Activated CD8-positive, alpha-beta memory T cell treated with anti-CD3 and anti-CD28 coated beads, Interleukin-2, amount 50 U/mL, for 1 hour (primary cell): ENCODE measurements around the gene LTBR.

Experiments used
- DNase-seq: peaks from one replicate; pipeline ENCODE4 v3.0.0-alpha.2; 2020; ENCODE audit errors: extremely low read depth

LTBR gene

DNA sequence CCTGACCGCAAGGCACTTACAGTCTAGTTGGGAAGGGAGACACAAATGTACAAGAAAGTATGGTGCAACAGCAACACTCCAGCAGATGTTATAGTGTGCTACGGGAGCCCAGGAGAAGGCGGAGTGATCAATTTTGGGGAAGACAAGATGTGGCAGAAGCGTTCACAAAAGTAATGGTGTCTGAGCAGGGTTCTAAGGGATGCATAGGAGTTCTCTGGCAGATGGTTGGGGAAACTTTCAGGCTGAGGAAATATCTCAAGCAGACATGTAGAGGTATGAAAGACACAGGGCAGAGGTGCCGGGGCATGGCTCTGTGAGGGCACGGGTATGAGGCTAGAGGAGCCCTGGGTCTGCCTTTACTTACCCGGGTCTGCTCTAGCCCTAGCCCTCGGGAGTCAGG is 37.0 kb upstream of the LTBR start:
- DNase-seq, result no peak

DNA sequence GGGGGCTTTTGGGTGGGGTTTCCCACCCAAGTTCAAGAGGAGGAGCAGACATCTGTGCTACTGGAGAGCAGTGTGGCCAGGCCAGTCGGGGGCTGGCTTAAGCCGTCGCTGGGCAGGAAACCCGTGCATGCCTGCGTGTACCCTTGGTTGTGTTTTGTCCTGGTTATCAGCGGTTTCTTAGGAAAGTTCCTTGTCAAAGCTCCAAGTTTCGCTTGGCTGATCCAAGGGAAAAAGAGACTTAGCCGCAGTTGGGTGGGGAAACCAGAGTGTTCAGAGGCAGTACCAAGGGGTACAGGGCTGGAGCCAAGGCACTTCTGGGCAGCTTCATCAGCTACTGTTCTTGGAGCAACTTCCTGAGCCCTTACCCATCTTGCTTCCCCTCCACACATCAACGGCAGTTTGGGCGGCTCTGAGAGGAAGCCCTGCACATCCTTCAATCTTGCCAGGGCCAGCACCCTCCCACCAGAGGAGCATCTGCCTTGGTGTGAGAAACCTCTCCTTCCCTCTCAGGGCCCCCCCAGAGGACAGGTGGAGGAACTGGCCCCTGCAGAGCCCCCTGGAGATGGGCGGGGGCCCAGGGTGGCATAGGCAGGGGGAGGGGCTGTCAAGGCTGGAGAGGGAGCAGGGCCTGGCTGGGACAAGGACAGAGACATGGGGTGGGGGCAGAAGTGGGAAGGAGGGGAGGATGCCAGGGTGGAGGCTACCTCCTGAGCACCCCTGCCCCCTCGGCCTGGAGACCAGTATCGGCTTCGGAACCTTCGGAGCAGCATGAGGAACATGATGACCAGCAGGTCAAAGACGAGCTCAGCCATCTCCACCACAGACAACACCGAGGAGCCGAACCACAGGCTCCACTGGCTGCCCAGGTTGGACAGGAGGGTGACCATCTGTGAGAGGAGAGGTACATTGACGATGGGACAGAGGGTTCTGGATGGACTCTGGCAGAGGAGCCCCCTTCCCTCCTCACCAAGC is 36.3 kb upstream of the LTBR start:
- DNase-seq, result no peak

DNA sequence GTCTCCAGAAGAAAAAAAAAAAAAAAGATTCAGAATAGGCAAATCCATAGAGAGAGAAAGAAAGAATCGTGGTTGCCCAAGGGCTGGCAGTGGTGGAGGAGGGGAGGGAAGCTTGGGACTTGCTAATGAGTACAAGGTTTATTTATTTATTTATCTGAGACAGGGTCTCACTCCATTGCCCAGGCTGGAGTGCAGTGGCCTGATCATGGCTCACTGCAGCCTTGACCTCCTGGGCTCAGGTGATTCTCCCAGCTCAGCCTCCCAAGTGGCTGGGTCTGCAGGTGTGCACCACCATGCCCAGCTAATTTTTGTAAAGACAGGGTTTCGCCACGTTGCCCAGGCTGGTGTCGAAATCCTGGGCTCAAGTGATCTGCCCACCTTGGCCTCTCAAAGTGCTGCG is 32.3 kb upstream of the LTBR start:
- no peak for DNase-seq

DNA sequence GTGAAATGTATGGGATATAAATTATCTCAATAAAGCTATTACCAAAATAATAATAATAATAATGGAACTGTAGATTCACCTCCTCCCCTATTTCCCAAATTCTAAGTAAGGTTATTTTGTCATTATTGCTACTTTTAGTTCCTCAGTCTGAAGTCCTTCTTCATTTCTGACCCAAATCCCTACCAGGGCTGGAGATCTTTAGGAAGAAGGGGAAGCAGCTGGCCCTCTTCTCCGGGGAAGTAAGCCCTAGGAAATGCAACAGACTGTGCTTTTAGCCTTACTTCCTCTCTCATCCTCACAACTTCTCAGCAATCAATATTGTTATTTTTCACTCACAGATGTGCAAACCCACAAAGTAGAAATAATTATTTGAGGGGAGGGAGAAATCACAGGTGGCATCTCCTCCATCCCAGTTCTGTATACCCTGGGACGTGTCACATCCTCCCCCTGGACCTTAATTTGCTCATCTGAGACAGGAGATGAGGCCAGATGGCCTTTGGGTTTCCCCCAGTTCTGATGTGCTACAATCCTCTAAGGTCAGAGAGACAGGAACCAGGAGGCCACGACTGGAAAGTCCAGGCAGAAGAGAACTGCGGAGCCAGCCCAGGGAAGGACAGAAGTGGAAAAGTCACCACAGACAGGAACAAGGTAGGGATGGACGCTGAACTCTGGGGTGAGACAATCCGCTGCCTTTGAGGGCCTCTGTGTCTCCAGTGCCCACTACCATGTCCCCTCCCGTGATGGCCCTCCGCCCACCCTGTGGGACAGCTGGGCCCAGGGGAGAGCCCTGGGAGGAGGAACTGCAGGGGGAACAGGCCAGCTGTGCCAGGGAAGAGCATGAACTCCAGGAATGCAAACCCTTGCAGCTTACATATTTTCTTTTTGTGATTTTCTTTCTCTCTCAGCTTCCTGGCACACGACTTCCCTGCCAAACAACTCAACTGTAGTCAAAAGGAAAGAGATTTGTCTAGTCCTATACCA is 31.5 kb upstream of the LTBR start:
- no peak for DNase-seq

DNA sequence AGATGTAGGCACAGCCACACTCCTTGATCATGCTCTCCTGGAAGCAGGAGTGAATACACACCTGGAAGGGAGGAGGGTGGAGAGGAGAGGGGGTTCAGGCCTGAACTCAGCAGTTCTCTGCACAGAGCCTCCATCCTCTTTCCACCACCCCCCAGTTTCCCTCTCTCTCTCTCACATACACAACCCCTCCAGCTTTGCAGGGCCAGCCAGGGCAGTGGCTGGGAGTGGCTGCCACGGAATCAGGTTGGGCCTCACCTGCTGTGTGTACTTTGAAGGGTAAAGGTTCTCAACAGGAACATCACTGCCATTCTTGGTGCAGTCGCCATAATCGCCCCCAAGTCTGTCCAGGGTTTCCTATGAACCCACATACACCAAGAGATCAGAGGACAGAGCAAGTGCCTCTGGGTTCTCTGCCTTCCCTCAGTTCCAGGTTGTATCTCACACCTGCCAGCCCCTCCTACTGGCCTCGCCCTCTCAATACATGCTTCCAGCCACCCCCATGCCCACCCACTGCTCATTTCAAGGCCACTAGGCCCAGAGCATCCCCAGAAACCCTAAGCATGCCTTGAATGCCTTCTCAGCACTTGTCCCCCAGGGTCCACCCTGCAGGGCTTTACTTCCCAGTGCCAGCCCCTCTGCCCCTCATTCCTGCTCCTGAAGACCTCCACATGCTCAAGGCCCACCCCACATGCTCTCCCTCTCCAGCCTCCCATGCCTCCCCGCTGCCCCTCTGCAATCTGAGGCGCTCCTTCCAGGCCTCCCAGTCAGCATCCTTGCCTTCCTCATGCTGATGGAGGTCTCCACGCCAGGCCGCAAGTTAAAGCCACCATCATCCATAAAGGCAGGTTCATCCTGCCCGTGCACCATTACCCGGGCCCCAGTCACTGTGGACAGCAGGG is 29.2 kb upstream of the LTBR start:
- no peak for DNase-seq

DNA sequence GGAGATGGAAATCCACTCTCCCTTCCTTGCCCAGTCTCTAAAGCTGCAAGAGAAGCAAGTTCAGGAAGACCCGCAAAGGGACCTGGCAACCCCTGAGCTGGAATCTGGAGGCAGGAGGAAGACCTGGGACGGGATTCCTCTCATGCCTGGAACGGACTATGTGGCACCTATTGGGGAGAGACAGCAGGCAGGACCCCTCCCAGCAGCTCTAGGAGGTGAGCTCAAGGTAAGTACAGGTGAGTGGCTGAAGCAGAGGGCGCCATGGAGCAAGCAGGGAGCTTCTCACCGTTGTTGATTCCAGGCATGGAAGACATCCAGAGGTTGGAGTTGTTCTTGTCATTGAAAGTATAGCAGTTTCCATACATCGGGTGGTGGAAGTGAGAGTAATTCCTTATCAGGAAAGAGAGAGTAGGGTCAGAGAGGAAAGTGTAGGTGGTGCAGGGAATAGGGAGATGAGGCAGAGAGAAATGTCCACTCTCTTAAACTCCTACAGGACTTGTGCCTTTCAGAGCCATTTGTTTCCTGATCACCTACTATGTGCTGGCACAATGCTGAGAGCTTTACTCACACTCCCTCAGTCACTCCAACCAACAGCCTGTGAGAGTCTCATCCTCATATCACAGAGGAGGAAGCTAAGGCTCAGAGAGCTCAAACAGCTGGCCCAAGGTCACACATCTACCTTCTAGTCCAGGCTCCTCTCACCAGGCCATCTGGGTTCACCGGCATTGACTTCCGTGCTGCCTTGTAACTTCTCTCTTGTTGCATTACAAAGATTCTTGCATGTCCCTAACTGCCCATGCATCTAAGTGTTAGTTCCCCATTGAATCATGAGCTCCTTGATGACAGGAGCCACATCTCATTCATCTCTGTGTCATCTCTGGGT is 28.2 kb upstream of the LTBR start:
- DNase-seq, result no peak

DNA sequence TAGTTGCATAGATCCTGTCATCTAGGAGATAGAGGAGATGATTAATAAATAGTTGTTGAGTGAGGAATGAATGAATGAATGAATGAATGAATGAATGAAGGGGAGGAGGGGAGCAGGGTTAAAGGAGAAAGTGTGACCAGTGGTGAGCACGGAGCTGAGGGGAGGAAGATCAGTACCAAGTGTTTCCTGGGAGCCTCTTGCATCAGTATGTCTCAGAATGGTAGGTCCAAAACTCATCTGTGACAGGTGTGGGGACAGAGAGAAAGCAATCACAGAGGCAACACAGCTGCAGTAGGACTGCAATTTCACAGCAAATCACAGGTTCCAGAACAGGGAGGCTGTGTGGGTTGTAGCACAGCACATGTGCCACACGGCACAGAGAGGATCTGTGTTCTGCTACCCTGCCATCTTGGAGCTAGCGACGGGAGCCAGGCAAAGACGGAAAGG is 27.6 kb upstream of the LTBR start:
- no peak for DNase-seq

DNA sequence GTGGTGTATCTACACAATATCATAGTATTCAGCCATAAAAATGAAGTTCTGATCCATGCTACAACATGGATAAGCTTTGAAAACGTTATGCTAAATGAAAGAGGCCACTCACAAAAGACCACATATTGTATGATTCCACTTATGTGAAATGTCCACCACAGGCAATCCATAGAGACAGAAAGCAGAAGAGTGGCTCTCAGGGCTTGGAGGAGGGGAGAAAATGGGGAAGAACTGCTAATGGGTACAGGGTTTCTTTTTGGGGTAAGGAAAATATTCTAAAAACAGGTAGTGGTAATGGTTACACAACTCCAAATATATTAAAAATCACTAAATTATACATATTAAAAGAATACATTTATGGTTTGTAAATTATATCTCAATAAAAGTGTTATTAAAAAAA is 25.1 kb upstream of the LTBR start:
- no peak for DNase-seq

DNA sequence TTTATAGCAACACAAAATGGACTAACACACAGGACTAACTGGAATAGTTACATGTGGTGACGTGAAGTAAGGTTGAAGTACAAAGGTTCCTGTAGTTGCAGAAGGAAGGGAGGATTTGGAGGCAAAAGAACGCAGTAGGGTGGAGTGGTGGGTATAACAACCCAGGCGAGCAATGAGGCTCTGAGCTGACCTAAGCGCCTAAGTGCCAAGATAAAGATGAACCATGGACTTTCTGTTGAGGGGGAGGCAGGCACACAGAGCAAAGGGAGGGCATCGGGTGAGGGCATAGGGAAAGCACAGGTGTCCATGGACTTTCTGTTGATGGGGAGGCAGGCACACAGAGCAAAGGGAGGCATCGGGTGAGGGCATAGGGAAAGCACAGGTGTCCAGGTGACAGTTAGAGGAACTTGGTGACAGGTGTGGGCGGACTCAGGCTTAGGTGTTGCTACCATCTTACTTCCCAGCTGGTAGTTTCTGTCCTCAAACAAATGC is 23.8 kb upstream of the LTBR start:
- DNase-seq, result no peak

DNA sequence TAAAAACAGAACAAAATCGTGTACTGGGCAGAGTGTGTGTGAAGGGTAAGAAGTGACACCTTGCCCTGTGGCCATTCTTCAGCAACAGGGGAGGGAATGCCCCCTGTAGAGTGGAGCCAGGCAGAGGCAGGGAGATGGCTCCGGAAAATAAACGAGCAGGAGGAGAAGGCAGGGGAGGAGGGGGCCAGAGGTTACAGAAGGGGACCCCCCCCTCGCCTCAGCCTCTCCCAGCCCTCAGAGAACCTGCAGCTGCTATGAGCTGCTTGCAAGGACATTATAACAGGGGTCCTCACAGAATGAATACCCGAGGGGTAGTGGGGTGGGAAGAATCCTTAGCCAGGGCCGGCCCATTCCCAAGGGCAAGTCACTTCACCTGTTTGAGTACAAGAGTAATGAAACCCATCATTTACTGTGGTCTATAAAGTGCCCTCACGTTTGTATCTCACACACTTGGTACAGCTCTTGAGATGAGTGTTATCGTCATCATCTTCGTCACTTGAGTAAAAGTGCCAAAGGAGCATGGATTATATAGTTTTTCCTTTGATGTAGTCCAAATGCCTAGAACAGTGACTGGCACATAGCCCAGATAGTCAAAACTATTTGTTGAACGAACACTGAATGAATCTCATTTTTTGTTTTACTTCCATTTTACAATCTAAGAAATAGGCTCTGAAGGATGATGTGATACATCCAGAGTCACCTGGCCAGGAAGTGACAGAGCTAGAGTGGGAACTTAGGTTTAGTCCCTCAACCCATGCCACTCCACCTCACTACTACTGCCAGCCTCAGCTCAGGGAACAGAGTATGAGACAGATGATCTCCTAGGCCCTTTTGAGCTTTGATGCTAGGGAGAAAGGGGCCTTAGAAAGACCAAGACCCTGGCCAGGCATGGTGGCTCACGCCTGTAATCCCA is 23.1 kb upstream of the LTBR start:
- no peak for DNase-seq

DNA sequence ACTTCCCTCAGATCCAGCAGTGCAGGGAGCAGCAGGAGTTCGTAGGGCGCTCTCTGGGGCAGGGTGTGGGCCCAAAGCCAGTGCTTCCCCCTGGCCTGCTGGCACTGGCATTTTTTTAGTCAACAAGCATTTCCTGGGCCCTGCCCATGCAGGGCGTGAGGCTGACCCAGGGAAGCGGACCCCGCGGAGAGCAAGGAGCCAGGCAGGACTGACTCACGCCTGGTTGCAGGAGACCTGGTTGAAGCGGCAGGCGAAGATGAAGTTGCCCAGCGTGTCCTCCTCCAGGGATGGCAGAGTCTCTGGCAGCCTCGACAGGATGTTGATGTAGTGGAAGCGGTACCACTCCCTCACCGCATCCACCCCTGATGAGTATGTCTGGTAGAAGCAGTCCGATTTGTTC is 22.1 kb upstream of the LTBR start:
- DNase-seq, result no peak

DNA sequence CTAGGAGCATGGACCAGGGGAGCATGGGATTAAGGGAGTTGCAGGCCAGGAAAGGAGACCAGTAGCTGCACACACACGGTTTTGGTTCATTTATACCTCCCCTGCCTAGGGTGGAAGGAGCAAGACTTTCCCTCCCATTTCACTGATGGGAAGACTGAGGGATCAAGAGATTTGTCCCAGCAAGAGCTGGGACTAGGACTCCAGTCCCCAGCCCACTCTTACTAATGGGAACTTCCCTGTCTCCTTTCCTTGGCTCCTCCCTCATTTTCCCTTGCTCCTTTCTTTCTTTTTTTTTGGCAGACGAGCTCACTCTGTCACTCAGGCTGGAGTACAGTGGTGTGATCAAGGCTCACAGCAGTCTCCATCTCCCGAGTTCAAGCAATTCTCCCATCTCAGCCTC is 21.6 kb upstream of the LTBR start:
- DNase-seq, result no peak

DNA sequence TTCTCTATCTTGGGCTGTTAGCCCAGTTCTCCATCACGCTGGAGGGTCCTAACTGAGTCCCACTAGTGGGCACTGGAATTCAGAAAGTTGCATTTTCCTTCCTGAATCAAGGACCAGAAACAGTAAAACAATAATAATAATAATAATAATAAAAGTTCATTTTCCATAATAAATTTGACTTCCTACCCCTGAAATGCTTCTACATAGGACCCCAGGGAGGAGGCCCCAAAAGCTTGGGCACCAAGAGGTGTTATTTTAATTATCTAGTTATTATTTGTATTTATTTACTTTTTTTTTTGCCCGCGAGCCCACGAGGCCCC is 21.0 kb upstream of the LTBR start:
- no peak for DNase-seq

DNA sequence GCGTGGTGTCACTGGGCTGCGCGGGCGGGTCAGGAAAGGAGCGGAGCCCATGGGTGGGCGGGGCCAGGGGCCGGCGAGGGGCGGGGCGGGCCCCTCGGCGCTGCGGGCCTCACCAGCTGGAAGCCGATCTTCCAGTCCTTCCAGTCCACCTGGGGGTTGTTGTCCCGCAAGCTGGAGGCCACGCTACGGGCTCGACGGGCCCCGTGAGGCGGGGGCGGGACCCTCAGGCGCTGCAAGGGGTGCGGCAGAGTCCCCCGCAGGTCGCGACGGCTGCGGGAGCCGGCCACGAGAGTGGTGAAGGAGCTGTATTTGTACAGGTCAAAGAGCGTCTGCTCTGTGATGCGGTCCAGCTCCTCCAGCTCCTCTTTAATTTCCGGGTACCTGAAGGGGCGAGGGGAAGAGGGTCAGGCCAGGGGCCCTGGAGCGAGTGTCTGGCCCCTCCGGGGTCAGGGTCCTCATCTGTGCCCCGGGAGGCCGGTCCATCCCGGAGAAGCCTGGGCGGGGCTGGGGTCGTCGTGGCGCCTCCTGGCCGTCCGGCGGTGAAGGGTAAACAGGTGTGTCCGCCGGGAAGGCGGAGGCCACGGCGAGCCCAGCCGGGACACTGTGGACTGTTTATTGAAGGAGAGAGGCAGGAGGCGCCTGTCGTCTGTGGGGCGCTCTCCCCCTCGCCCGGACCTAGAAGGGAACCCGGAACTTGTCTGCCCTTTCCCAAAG is 20.5 kb upstream of the LTBR start:
- no peak for DNase-seq

DNA sequence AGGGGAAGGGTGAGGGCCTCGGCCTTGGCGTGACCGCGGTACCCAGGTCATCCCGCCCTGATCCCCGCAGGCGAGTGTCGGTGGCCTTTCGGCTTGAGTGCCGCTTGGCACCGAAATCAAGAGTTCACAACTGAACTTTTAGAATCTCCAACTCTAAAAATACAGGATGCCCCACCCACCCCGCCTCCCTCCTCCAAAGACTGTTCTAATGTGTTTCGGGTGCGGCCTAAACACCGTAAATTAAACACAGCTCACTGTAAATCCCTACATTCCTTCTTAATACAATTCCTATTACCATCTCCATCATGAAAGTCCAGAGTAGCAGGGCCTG is 20.0 kb upstream of the LTBR start:
- DNase-seq, result no peak

DNA sequence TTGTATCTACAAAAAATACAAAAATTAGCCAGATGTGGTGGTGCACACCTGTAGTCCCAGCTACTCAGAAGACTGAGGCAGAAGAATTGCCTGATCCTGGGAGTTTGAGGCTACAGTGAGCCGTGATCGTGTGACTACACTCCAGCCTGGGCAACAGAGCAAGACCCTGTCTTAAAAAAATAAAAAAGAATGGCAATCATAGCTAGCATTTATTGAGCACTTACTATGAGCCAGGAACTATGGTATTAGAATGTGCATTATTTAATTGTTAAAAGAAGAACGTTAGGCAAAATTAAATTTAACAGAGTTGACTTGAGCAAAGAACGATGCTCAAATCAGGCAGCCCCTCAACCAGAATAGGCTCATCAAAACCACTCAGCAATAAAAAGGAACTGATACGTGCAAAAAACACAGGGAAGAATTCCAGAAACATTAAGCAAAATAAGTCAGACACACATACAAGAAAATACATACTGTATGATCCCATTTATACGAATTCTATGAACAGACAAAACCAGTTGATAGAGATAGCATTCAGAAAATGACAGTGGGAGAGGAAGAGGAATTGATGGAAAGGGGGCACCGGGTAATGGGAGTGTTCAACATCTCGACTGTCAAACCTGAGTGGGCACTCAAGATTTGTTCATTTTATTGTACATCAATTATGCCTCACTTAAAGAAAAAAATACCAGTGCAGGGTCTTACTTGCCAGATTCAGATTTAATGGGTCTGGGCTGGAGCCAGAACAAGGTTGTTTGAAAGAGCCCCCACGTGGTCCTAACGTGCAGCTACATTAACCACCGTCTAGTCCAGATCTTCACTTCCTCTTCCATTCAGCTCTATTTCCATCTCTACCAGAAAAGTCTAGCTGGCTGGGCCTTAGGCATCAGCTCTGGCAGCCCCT is 16.6 kb upstream of the LTBR start:
- peak; percentile 33 for DNase-seq

DNA sequence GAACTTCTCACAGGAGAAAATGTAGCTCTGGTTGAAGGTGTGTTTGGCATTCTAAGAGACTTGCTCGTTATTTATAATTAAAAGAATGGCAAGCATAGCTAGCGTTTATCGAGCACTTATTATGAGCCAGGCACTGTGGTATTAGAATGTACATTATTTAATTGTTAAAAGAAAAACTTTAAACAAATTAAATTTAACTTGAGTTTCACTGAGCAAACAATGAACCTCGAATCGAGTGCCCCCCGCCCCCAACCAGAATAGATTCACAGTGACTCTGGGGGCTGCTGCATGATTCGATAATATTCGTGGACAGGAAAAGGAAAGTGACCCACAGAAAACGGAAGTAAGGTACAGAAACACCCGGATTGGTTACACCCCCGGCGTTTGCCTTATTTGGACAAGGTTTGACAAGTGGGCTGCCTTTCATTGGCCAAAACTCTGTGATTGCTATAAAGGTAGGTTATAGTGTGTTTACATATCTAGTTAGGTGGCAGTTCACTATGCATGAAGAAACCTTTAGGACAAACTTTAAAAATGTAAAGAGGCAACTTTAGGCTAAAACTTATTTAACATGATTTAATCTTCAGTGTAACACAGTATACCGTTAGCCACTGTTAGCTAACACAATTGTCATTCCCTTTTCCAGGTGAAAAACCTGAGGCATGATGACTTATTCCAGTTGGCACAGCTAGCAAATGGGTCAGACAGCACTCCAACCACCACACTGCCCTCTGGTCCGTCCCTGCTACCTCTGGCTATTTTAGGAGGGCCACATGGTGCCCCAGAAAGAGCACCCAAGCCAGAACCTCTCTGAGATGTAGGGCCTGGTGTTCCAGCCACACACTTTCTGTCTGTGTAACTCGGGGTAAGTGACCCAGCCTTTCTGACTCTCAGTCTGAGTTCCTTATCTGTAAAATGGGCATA is 15.7 kb upstream of the LTBR start:
- no peak for DNase-seq
